Keratinocyte (primary cell): Measurements from ENCODE around the gene CNKSR2. TPM values are rescaled to one million over a fixed set of nuclear protein-coding genes. Genes with fewer than 3 reads are reported as not detected.
"Not testable (repeated sequence)": the region's sequence is repeated elsewhere in the genome, so short reads cannot be mapped to it uniquely, and the experiment has no call there.

Experiments
- DNase-seq: peaks from one replicate; pipeline ENCODE4 v3.0.0-alpha.2; 2011; ENCODE audit warnings: low read depth, missing footprints, low spot score
- FAIRE-seq: peaks from 2 replicates; lab custom pipeline; 2011; peaks lifted over from hg19 to GRCh38; lab: Jason Lieb, UNC
- H2AFZ ChIP-seq: 2 replicates; pipeline ENCODE4 v1.6.0; 2012; ENCODE audit warnings: low read length, control low read depth, inconsistent platforms; ENCODE audit not compliant: control insufficient read depth
- H3K27ac ChIP-seq: 2 replicates; pipeline ENCODE4 v1.5.1; 2011; ENCODE audit warnings: low read length; ENCODE audit not compliant: control insufficient read depth, insufficient read depth
- H3K27me3 ChIP-seq: 3 replicates; pipeline ENCODE4 v1.6.0; 2011; ENCODE audit warnings: low read length; ENCODE audit not compliant: control insufficient read depth, insufficient read depth; ENCODE audit errors: extremely low read depth
- H3K36me3 ChIP-seq, 2 experiments: 2 replicates in 1 of 2; 3 replicates in 1 of 2; pipeline ENCODE4 v1.5.1; 2011; ENCODE audit warnings: low read length in 2 of 2, mild to moderate bottlenecking in 1 of 2; ENCODE audit not compliant: control insufficient read depth in 2 of 2, insufficient read depth in 2 of 2; ENCODE audit errors: extremely low read depth in 1 of 2
- H3K4me1 ChIP-seq: 3 replicates; pipeline ENCODE4 v1.5.1; 2011; ENCODE audit warnings: low read length; ENCODE audit not compliant: control insufficient read depth, insufficient read depth; ENCODE audit errors: extremely low read depth
- H3K4me2 ChIP-seq: 3 replicates; pipeline ENCODE4 v1.6.0; 2011; ENCODE audit warnings: low read depth, low read length; ENCODE audit not compliant: control insufficient read depth, insufficient read depth; ENCODE audit errors: extremely low read depth
- H3K4me3 ChIP-seq, 3 experiments: fragments of 200-600 bp in 1 of 3; sonication (generic) in 1 of 3; 2 replicates in 2 of 3; 3 replicates in 1 of 3; pipeline ENCODE4 v1.5.1; 2011 to 2016; ENCODE audit warnings: low read length in 3 of 3, mild to moderate bottlenecking in 3 of 3, control low read depth in 2 of 3, inconsistent platforms in 1 of 3, low read depth in 1 of 3, mixed read lengths in 1 of 3, mixed run types in 1 of 3, moderate library complexity in 1 of 3; ENCODE audit not compliant: control insufficient read depth in 2 of 3, insufficient read depth in 2 of 3; ENCODE audit errors: extremely low read depth in 1 of 3
- H3K79me2 ChIP-seq: 2 replicates; pipeline ENCODE4 v1.6.0; 2012; ENCODE audit warnings: low read length; ENCODE audit not compliant: control insufficient read depth, insufficient read depth
- H3K9ac ChIP-seq: 3 replicates; pipeline ENCODE4 v1.6.0; 2011; ENCODE audit warnings: low read length; ENCODE audit not compliant: control insufficient read depth, insufficient read depth; ENCODE audit errors: extremely low read depth
- H3K9me1 ChIP-seq: 3 replicates; pipeline ENCODE4 v1.6.0; 2011; ENCODE audit warnings: low read length; ENCODE audit not compliant: control insufficient read depth, insufficient read depth; ENCODE audit errors: extremely low read depth
- H3K9me3 ChIP-seq: 2 replicates; pipeline ENCODE4 v1.5.1; 2012; ENCODE audit warnings: low read depth, low read length; ENCODE audit not compliant: control insufficient read depth
- H4K20me1 ChIP-seq: 3 replicates; pipeline ENCODE4 v1.6.0; 2011; ENCODE audit warnings: low read length; ENCODE audit not compliant: control insufficient read depth, insufficient read depth; ENCODE audit errors: extremely low read depth
- CTCF ChIP-seq, 3 experiments: IDR thresholded peaks in 1 of 3; conservative IDR thresholded peaks in 1 of 3; optimal IDR thresholded peaks in 1 of 3; 2 replicates in 2 of 3; 3 replicates in 1 of 3; pipeline versions ENCODE3 to v1.5.1; 2011; ENCODE audit warnings: low read length in 3 of 3, mild to moderate bottlenecking in 3 of 3, moderate library complexity in 2 of 3, control low read depth in 1 of 3, inconsistent platforms in 1 of 3; ENCODE audit not compliant: insufficient read depth in 2 of 3; ENCODE audit errors: extremely low read depth in 1 of 3
- EZH2 ChIP-seq: IDR thresholded peaks from one replicate; pipeline ENCODE4 v1.6.1; 2012; ENCODE audit warnings: inconsistent platforms, mild to moderate bottlenecking, low read length, moderate library complexity
- dilution Hi-C: fragments of 300-500 bp; cut with MboI; formaldehyde crosslinking; loops from one replicate; pipeline ENCODE4 v1.7.0; 2020; ENCODE audit warnings: low sequenced_read_pairs; ENCODE audit not compliant: extremely low pct_ligation_motif_present
- polyA plus RNA-seq, 5 experiments: library from polyadenylated mRNA; depleted of rRNA in 3 of 5; stranded (reverse) in 3 of 5; stranded (forward) in 1 of 5; unstranded in 1 of 5; fragments of >200 nt; gene quantifications; 1 replicate in 1 of 5; 2 replicates in 3 of 5; 3 replicates in 1 of 5; pipeline versions ENCODE4 v1.2.1 to v1.2.3, GENCODE V29; 2011 to 2012; ENCODE audit warnings: missing spikeins in 2 of 5, low read depth in 1 of 5, low replicate concordance in 1 of 5

Gene CNKSR2
- polyA plus RNA-seq, 1 donor (not counting 4 experiments of a cell fraction or from before 2014, with no cell fraction given) = 0.63 TPM

DNA sequence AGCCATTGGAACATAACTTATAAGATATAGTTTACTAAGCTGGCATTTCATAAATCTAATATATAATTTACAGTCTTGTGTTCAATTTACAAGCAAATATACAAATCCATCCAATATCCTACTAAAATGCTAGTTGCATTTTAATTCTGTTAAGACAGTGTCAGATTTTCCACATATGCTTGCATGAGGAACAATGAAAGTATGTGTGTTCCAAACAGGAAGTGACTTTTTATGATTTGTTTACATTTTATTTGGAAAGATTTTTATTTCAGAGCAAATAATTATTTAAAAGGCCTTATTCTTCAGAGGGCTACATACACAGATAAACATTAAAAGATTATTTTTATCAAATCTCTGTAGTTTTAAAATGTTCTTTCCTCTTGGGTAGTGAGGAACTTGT is 153.9 kb downstream of the CNKSR2 start:
- Histone ChIP-seq H3K9me3 (no peaks in the 10 kb centered on the region), H3K9ac (no peak overlapping the region), H3K4me1 (no peaks in the 10 kb centered on the region), H2AFZ (no peak overlapping the region), H3K27me3 (no peaks in the 10 kb centered on the region), H3K4me2 (no peak overlapping the region), H3K4me3 (no peak overlapping the region), H3K79me2 (no peaks in the 10 kb centered on the region), H3K9me1 (no peaks in the 10 kb centered on the region), H3K36me3 (no peaks in the 10 kb centered on the region), H3K27ac (no peak overlapping the region), H4K20me1 (no peaks in the 10 kb centered on the region)
- TF ChIP-seq CTCF (optimal IDR thresholded peaks at IDR 0.05 in 1 of 3, IDR thresholded peaks at IDR 0.05 in 1 of 3, conservative IDR thresholded peaks at IDR 0.05 in 1 of 3; ENCODE audit: extremely low read depth in 1 of 3, insufficient read depth in 2 of 3, low read length in 3 of 3) (no peak), EZH2 (no peak)
- dilution Hi-C loops = no loop called here
- FAIRE-seq (no peak), DNase-seq (no peak)

- Histone ChIP-seq H4K20me1 (no peaks in the 10 kb centered on the region), H3K4me1 (no peaks in the 10 kb centered on the region), H3K4me2 (no peak overlapping the region), H3K9me3 (no peaks in the 10 kb centered on the region), H3K36me3 (no peaks in the 10 kb centered on the region), H3K27ac (no peak overlapping the region), H2AFZ (no peak overlapping the region), H3K79me2 (no peaks in the 10 kb centered on the region), H3K27me3 (no peaks in the 10 kb centered on the region), H3K4me3 (no peak overlapping the region), H3K9me1 (no peaks in the 10 kb centered on the region), H3K9ac (no peak overlapping the region)
- TF ChIP-seq CTCF (optimal IDR thresholded peaks at IDR 0.05 in 1 of 3, IDR thresholded peaks at IDR 0.05 in 1 of 3, conservative IDR thresholded peaks at IDR 0.05 in 1 of 3; ENCODE audit: extremely low read depth in 1 of 3, insufficient read depth in 2 of 3, low read length in 3 of 3) (no peak), EZH2 (no peak)
- dilution Hi-C loops = no loop called here
- DNase-seq (no peak), FAIRE-seq (no peak)
Measured at GRCh38 chrX:21529771-21530170, 155.6 kb downstream of the CNKSR2 start.

- H3K9ac ChIP-seq, H3K27ac ChIP-seq, H3K27me3 ChIP-seq, H3K36me3 ChIP-seq, FAIRE-seq, dilution Hi-C loops, H3K9me1 ChIP-seq, H4K20me1 ChIP-seq, H3K4me1 ChIP-seq, H3K4me2 ChIP-seq, H2AFZ ChIP-seq, DNase-seq, H3K79me2 ChIP-seq, H3K4me3 ChIP-seq, H3K9me3 ChIP-seq: not testable (repeated sequence)
Measured at GRCh38 chrX:21544642-21545041, 170.4 kb downstream of the CNKSR2 start.
